ENCODE measurements around the gene KCNMA1. TPM values are rescaled to one million over a fixed set of nuclear protein-coding genes. Genes with fewer than 3 reads are reported as not detected.

Gene KCNMA1
- total RNA-seq, 4 donors from 2014 or later = 68.4 to 170 (median 119) TPM

DNA sequence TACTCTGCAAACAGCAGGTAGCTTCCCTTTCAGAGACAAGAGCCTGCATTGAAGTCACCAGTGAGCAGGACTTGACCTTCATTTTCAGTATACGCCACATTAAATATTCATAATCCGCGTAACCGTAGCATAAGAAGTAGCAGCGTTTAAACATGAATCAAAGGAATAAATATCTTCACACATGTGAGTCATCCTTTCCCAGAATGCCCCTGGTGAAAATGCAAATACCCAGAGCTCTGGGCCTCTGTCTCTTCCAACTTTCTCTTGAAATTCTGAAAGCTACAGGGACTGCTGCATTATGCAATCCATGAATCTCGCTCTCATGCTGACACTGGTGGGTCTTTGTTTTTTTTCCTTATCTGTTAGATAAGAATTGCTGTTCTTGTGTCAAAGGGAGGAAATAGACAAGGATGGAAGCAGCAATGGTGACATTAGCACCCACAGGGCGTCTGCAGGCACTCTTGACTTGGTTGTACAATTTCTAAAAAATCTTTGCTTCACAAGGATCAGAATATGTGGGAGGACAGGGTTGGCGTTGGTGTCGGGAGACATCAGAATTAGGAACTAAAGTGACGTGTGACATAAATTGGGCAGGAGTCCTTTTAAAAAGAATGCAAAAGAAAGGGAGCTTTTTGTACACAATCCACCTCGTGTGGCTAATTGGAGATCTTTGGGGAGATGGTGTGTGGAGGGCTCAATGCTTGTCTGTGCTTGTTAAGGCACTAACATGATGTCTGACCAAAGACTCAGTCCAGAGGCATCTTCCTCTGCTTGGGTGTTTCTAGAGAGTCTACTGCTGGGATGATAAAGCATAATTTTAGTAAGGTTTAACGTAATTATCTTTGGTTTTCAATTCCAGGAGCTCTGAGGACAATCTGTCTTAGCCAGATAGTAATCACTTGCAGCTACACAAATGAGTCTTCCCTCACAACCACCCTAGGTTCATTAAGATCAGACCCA, 390.3 kb downstream of the KCNMA1 start:
- no peaks in the 10 kb centered on the region for H3K27me3 ChIP-seq
- TF ChIP-seq POLR2AphosphoS5 (IDR thresholded peaks at IDR 0.05) = peak in 1 of 3 donors; percentile 7
- TF ChIP-seq, protein P1, sequence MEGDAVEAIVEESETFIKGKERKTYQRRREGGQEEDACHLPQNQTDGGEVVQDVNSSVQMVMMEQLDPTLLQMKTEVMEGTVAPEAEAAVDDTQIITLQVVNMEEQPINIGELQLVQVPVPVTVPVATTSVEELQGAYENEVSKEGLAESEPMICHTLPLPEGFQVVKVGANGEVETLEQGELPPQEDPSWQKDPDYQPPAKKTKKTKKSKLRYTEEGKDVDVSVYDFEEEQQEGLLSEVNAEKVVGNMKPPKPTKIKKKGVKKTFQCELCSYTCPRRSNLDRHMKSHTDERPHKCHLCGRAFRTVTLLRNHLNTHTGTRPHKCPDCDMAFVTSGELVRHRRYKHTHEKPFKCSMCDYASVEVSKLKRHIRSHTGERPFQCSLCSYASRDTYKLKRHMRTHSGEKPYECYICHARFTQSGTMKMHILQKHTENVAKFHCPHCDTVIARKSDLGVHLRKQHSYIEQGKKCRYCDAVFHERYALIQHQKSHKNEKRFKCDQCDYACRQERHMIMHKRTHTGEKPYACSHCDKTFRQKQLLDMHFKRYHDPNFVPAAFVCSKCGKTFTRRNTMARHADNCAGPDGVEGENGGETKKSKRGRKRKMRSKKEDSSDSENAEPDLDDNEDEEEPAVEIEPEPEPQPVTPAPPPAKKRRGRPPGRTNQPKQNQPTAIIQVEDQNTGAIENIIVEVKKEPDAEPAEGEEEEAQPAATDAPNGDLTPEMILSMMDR (IDR thresholded peaks at IDR 0.05) = no peak
- no peaks in the 10 kb centered on the region for H3K9me3 ChIP-seq
- no peak for DNase-seq
- 47 to 52% methylated on average over 11 to 12 of the region's 12 CpGs for WGBS, 2 donors (ENCODE audit: low coverage in 1 of 2)
- H3K4me3 ChIP-seq = no peak overlapping the region
- in situ Hi-C loops (cut with MboI; ENCODE audit: low pct_ligation_motif_present in 1 of 4, low pct_unique_long_range_greater_than_20kb in 1 of 4, low sequenced_read_pairs in 3 of 4) = no loop called here
- H3K27ac ChIP-seq = peak overlapping the region; percentile 65 to 83 (median 76)
- intact Hi-C loops (cut with DNase I; ENCODE audit: low total_unique reads) = no loop called here
- no peaks in the 10 kb centered on the region for H3K36me3 ChIP-seq
- H3K4me1 ChIP-seq = peaks cover 5 to 27% (median 13%) of the 10 kb centered on the region in 4 donors

DNA sequence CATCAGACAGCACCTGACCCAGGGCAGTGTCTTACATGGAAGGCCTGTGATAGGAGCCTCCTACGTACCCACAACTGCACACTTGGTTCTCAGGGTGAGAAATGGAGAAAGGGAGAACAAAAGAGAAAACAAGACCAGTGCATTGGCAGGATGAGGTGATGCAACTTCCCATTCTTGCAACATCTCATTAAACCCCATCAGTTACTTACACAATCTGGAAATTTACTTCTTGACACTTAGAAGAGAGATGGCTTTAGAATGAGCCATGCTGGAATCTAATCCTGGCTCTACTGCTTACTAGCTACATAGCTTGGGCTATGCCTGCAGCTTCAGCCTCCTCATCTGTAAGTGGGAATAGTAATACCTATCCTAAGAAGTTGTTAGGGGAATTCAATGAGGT, 391.7 kb downstream of the KCNMA1 start:
- DNase-seq = no peak
- no peak for TF ChIP-seq POLR2A (IDR thresholded peaks at IDR 0.05)
- TF ChIP-seq EP300 (IDR thresholded peaks at IDR 0.05; ENCODE audit: low read depth) = no peak
- TF ChIP-seq POLR2AphosphoS5 (IDR thresholded peaks at IDR 0.05) = no peak
- Histone ChIP-seq H3K9me3 (no peaks in the 10 kb centered on the region), H3K4me1 (peaks cover 5 to 30% (median 17%) of the 10 kb centered on the region in 4 donors), H3K27ac (peak overlapping the region; percentile 65 to 83 (median 76)), H3K36me3 (no peaks in the 10 kb centered on the region), H3K27me3 (no peaks in the 10 kb centered on the region), H3K4me3 (no peak overlapping the region)
- in situ Hi-C loops (cut with MboI; ENCODE audit: low pct_ligation_motif_present in 1 of 4, low pct_unique_long_range_greater_than_20kb in 1 of 4, low sequenced_read_pairs in 3 of 4) (no loop called here), intact Hi-C loops (cut with DNase I; ENCODE audit: low total_unique reads) (no loop called here)
- 80 to 81% methylated on average over 1 of the region's 1 CpG for WGBS, 2 donors (ENCODE audit: low coverage in 1 of 2)

DNA sequence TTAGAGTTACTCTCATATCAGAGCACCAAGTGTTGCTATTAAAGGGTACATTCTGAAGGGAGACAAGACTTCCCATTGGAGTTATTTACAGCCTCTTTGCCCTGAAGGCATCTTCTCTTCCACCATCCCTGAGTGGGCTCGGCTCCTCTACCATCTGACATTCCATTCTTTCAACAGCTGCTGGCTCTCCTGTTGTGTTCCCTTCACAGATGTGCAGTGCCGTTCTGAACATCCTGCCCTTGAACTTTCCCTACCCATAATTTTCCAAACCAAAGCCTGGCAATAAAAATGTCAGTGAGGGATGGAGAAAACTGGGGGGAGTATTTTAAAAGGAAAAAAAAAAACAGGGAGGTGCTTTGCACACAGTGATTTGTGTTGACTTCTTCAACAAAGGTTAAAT, 392.9 kb downstream of the KCNMA1 start:
- Histone ChIP-seq H3K4me1 (peaks cover 11 to 37% (median 19%) of the 10 kb centered on the region in 4 donors), H3K4me3 (no peak overlapping the region), H3K27ac (peak overlapping the region; percentile 65 to 83 (median 76)), H3K36me3 (no peaks in the 10 kb centered on the region), H3K9me3 (no peaks in the 10 kb centered on the region), H3K27me3 (no peaks in the 10 kb centered on the region)
- no peak for DNase-seq
- TF ChIP-seq POLR2AphosphoS5 (IDR thresholded peaks at IDR 0.05) (peak in 1 of 3 donors; percentile 17), POLR2A (IDR thresholded peaks at IDR 0.05) (no peak), EP300 (IDR thresholded peaks at IDR 0.05; ENCODE audit: low read depth) (no peak)
- TF ChIP-seq, protein P1 (IDR thresholded peaks at IDR 0.05) = no peak
- intact Hi-C loops (cut with DNase I; ENCODE audit: low total_unique reads) (no loop called here), in situ Hi-C loops (cut with MboI; ENCODE audit: low pct_ligation_motif_present in 1 of 4, low pct_unique_long_range_greater_than_20kb in 1 of 4, low sequenced_read_pairs in 3 of 4) (no loop called here)
- WGBS, 2 donors (ENCODE audit: low coverage in 1 of 2) = 51 to 61% methylated on average over 2 of the region's 2 CpGs

DNA sequence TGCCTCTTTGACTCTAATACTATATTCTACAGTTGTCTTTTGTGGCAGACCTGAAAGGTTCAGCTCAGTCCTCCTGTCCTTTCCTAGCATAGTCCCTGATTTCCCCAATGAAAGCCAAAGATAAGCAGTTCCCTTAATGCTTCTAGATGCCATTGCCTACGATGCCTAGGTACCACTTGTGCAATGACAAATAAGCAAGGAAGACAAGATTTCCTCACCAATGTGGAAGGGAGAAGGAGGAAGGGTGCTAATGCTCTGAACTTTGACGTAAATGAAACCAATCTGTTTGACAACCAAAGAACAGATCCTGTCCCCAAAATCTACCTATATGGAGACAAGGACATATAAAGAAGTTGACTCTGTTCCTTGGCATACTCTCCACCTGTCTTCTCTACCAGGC, 393.3 kb downstream of the KCNMA1 start:
- WGBS, 2 donors (ENCODE audit: low coverage in 1 of 2) = 72 to 77% methylated on average over 2 of the region's 2 CpGs
- intact Hi-C loops (cut with DNase I; ENCODE audit: low total_unique reads) = no loop called here
- H3K27ac ChIP-seq = peak overlapping the region; percentile 65 to 83 (median 76)
- H3K4me1 ChIP-seq = peaks cover 11 to 35% (median 19%) of the 10 kb centered on the region in 4 donors
- no peaks in the 10 kb centered on the region for H3K9me3 ChIP-seq
- no peaks in the 10 kb centered on the region for H3K27me3 ChIP-seq
- H3K36me3 ChIP-seq = no peaks in the 10 kb centered on the region
- DNase-seq = no peak
- no peak for TF ChIP-seq POLR2A (IDR thresholded peaks at IDR 0.05)
- no peak for TF ChIP-seq EP300 (IDR thresholded peaks at IDR 0.05; ENCODE audit: low read depth)
- TF ChIP-seq, protein P1 (IDR thresholded peaks at IDR 0.05) = no peak
- TF ChIP-seq POLR2AphosphoS5 (IDR thresholded peaks at IDR 0.05) = no peak
- H3K4me3 ChIP-seq = no peak overlapping the region
- in situ Hi-C loops (cut with MboI; ENCODE audit: low pct_ligation_motif_present in 1 of 4, low pct_unique_long_range_greater_than_20kb in 1 of 4, low sequenced_read_pairs in 3 of 4) = no loop called here
